Myocyte (in vitro differentiated cells): ENCODE results near the gene FOXK1. TPM values are rescaled to one million over a fixed set of nuclear protein-coding genes. Genes with fewer than 3 reads are reported as not detected.
"Not testable (repeated sequence)": the region's sequence is repeated elsewhere in the genome, so short reads cannot be mapped to it uniquely, and the experiment has no call there.

Experiments used
- DNase-seq: peaks from one replicate; pipeline ENCODE4 v3.0.0-alpha.2; 2012; ENCODE audit warnings: low read depth
- polyA plus RNA-seq: library from polyadenylated mRNA; unstranded; fragments of >200 nt; gene quantifications from one replicate; pipeline ENCODE4 v1.2.1, GENCODE V29; 2012; ENCODE audit warnings: missing spikeins
- total RNA-seq: library from RNA; depleted of rRNA; stranded (reverse); fragments of >200 nt; gene quantifications from 2 replicates; pipeline ENCODE4 v1.2.3, GENCODE V29; 2014

FOXK1 gene
- total RNA-seq, result 20.2 and 25.2 TPM in 2 replicates
- polyA plus RNA-seq, result 12.2 TPM

DNA sequence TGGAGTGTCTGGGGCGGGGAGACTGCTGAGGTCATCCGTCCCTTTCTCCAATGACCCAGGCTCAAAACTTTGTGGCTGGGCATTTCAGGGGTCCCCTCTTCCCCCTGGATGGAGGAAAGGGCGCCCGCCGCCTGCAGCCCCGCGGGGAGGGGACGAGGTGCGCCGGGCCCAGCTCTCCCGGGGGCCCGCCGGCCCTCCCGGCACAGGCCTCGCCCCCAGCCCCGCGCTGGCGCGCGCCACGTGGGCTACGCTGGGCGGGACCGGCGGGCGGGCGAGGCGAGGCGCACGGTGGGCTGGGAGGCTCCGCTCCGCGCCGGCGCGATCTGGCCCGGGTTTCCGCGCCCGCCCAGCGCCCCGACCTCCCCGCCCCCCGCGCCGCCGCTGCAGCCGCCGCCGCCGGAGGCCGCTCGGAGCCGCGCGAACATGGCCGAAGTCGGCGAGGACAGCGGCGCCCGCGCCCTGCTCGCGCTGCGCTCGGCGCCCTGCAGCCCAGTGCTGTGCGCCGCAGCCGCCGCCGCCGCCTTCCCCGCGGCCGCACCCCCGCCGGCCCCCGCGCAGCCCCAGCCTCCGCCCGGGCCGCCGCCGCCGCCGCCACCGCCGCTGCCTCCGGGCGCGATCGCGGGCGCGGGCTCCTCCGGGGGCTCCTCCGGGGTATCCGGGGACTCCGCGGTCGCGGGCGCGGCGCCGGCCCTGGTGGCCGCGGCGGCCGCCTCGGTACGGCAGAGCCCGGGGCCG is at the start of gene FOXK1:
TSS of gene FOXK1 (plus strand) at position 410 of the 735 bp plus-strand sequence. CDS start at position 424, 14 bp downstream.
- DNase-seq, result peak; percentile 81

DNA sequence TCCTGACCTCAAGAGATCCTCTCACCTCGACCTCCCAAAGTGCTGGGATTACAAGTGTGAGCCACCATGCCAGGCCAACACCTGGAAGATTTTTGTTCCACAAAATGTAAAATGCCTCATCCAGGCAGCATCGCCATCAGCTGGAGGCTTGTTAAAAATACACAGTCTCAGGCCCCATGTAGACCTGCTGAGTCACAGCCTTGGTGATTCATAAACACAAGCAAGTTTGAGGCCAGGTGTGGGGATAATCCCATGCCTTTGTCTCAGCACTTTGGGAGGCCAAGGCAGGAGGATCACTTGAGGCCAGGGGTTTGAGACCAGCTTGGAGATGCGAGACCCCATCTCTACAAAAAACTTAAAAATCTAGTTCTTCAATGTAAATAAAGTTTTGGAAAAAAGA is 49.1 kb upstream of the FOXK1 start:
- DNase-seq, result peak; percentile 47

DNA sequence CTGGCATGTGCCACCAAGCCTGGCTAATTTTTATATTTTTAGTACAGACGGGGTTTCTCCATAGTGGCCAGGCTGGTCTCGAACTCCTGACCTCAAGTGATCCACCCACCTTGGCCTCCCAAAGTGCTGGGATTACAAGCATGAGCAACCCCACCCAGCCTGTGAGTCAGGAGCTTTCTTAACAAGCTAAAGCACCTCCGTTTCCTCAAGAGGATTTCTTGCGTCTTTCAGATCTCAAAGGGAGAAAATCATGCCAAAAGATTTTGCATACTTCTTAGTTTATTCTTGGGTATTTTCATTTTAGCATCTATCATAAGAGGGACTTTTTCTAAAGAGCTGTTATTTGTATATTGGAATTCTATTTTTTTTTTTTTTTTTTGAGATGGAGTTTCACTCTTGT is 47.9 kb upstream of the FOXK1 start:
- DNase-seq, result no peak

DNA sequence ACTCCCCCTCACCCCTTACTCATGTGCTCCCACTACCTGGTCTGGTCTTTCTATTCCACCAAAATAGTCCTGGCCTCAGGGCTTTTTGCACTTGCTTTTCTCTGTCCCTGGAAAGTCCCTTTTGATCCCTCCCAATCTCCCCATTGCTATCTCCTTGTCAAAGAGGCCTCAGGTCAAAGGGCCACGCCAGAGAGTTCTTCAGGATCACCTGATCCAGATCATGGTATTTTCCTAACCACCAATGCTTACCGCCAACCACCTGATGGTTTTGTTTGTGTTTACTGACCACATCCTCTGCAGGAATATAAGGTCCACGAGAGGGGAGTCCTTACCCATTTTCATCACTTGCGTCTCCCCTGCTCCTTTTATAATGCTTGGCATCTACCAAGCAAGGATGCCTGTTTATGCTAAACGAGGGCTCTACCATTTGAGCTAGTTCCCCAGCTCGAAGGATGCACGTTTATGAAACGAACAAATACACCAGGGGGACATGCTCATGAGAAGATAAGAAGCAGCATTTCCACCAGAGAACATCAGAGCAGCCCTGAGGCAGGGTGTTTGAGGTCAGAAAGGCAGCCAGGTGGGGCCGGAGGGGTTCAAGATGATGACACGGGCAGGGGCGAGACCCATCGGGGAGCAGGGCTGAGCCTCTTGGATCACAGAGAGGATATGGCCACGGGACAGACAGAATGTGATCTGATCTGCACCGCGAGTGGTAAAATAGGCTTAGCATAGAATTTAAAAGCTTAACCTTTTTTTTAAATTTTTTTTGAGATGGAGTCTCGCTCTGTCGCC is 43.1 kb upstream of the FOXK1 start:
- no peak for DNase-seq

DNA sequence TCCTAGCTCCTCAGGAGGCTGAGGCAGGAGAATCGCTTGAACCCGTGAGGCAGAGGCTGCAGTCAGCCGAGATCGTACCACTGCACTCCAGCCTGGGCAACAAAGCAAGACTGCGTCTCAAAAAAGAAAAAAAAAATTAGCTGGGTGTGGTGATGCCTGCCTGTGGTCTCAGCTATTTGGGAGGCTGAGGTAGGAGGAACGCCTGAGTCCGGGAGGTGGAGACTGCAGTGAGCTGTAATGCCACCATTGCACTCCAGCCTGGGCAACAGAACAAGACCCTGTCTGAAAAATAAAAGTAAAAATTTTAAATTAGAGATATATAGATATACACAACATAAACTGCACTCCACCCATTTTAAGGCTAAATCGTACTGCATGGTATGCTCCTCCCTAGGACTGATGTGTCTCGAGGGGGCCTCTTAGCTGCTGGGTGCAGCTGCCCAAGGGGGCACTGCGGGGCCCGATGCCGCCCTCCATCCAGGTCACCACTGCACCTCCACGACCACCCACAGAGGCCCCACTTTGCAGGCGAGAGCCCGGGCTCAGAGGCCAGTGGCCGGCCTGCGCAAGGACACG is 40.9 kb upstream of the FOXK1 start:
- no peak for DNase-seq

DNA sequence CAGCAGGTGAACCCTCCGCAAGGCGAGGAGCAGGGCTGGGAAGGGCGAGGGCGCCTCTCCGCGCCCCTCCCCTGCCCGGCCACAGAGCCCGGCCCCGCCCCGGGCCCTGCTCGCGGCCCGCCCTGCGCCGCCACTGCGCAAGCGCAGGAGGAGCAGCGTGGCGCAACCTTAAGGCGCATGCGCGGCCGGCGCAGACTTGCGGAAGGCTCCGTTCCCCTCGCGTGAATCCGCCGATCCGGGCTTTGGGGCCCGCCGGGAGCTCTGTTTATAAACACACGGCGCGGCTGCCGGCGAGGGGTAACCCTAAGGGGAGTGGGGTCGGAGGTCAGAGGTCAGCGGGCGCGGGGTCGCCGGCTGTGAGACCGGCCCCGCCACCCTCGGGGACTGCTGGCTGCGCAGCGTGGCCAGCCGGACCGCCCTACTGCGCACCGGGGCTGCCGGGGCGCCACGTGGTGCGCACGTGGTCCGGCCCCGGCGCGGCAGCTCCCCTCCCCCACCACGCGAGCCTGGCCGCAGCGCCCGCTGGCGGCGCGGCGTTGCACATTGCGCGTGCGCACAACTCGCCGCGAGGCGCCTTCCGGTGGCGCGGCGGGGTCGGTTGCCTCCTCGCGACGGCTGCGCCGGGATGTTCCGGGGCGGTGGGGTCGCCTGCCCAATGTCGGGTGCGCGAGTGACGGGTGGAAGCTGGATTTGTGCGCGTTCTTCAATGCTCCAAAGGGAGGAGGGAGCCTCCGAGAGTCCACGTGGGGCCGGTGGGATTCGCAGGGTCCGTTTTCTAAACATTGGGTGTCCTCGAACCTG is 40.2 kb upstream of the FOXK1 start:
- DNase-seq, result peak; percentile 96

DNA sequence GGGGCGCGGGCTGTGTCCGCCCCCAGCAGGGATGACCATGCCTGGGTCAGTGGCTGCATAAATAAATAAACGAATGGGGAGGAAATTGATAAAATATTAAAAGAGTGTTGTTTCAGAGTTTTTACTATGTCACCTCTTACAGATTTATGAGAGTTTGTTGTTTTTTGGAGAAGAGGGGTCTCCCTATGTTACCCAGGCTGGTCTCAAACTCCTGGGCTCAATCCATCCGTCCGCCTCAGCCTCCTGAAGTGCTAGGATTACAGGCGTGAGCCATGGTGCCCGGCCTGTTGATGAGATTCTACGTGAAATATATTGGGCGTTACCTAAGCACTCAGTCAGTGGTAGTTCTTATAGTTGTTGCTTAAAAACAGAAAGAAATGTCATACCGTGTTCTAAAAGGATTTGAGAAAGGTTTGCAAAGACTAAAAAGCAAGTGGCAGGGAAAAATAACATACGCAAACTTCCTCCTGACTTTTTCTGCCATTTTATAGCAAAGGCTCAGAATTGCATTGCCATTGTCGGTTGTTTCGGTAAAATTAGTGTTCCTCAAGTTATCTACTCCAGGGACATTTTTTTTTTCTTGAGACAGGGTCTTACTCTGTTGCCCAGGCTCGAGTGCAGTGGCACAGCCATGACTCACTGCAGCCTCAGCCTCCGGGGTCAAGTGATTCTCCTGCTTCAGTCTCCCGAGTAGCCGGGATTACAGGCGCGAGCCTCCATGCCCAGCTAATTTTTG is 39.5 kb upstream of the FOXK1 start:
- DNase-seq, result no peak

DNA sequence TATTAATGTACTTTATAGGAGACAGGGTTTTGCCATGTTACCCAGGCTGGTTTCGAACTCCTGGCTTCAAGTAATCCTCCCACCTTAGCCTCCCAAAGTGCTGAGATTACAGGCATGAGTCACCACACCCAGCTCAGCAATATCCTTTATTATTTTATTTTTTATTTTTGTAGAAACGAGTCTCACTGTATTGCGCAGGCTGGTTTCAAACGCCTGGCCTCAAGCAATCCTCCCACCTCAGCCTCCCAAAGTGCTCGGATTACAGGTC is 39.0 kb upstream of the FOXK1 start:
- DNase-seq, result not testable (repeated sequence)

DNA sequence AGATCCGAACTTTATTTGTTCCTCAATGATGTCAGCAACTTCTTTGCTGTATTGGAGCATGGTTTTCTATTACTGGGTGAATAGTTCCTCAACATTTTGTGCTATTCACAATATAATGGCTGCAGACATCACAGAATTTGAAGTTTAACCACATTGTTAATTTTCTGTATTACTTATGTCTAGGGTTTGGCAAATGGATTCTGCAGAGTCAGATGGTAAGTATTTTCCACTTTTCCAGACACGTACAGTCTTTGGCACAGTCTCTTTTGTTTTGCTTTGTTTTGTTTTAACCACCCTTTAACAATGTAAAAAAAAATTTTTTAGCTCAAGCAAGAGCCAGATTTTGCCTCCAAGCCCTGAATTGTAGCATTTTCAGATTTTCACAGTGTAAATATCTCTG is 36.8 kb upstream of the FOXK1 start:
- DNase-seq, result no peak

DNA sequence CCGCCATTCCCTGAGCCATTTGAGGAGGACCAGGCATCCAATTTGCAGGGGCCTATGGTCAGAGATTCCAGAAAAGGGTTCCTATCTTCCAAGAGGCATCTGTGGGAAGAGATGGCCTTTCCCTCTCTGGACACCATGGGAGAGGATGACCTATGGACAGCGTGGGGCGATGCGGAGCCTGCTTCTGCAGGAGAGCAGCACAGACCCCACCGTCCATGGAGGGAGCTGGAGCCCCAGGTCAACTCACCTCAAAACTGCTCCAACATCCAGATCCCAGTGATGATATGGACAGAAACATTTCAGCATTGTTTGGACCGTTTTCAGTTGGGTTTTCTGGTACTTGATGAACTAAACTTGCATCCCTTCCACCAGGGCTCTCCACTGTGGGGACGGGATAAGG is 34.0 kb upstream of the FOXK1 start:
- no peak for DNase-seq

DNA sequence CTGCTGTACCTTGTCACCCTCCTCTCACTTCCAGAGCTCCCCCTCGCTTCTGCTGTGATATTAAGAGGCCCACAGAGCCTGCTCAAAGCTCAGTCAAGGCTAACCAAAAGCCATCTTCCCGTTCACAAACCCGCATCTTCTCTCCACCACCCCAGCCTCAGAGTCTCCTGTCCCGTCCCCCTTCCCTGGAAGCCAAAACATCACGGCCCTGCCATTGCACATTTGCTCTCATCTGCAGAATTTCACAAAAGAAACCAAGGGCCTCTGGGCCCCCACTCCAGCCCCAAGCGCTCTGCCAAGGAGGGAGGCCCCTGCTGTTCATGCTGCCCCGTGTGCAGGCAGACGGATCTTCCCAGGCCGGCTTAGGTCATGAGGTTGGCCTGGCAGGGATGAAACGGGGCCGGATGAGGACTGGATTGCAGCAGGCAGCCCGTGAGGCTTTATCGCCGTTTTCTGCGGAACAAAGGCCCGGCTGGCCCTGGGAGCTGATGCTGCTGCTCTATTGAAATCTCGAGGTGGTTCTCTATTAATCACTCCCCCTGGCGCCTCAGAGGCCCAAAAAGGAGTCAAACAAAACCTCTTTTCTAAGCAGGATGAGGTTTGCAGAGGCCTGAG is 31.6 kb upstream of the FOXK1 start:
- DNase-seq, result no peak

DNA sequence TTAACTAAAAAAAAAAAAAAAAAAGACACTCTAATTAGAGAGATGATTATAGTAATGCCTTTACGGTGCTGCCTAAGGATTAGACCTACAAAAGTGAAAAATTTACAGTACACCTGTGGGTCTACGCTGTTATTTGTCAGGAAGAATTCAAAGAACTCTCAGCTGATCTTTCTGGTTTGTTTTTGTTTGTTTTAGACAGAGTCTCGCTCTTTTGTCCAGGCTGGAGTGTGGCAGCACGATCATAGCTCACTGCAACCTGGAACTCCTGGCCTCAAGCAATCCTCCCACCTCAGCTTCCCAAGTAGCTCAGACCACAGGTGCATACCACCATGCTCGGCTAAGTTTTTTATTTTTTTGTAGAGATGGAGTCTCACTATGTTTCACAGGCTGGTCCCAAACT is 28.3 kb upstream of the FOXK1 start:
- no peak for DNase-seq

DNA sequence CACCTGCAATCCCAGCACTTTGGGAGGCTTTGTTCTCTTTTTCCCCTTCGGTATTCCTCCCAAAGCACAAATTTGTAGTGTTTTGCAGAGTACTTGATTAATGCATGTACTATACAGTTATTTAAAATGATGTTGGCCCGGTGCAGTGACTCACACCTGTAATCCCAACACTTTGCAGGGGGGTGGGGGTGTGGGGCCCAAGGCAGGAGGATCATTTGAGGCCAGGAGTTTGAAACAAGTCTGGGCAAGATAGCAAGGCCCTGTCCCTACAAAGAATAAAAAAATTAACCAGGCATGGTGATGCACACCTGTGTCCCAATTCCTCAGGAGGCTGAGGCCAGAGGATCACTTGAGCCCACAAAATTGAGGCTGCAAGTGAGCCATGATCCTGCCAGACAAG is 26.8 kb upstream of the FOXK1 start:
- DNase-seq, result no peak

DNA sequence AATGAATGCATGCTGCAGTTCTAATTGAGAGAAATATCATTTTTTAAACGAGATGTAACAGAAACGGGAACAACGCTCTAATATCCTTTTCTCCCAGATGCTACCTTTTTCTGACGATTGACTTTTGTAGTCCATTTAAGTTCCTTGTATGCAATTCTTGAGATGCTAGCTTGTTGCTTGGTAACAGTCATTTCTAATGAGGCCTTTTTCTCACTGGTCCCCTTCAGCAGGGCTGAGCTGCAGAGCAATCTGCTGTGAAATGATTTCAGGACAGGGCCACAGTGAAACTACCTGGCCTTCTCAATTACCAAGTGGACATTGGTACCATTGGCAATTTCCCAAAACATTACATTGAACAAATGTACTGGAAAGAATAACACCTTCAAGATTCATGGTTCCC is 26.2 kb upstream of the FOXK1 start:
- no peak for DNase-seq

DNA sequence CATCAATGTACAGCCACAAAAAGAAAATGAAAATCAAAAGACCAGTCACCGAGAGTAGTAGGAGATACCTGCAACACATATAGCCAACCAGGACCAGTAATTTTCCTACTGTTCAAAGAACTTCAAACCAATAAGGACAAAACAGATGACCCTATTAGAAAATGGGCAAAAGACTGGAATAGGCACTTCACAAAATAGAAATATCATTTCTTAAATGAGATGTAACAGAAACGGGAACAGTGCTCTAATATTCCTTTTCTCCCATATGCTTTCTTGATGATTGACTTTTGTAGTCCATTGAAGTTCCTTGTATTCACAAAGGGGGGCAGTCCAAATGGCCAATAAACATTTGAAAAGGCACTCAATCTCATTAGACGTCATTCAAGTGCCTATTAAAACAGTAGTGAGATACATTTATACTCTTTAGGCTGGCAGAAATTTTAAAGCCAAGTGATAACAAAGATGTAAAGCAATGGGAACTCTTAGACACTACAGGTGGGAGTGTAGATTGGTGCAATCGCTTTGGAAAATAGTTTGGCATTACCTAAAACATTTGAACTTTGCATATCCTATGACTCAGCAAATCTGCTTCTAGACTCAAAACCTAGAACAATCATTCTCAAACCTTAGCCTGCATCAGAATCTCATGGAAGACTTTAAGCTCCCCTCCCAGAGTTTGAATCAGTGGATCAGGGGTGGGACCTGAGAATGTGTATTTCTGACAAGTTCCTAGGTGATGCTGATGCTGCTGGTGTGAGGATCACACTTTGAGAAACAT is 24.3 kb upstream of the FOXK1 start:
- no peak for DNase-seq

DNA sequence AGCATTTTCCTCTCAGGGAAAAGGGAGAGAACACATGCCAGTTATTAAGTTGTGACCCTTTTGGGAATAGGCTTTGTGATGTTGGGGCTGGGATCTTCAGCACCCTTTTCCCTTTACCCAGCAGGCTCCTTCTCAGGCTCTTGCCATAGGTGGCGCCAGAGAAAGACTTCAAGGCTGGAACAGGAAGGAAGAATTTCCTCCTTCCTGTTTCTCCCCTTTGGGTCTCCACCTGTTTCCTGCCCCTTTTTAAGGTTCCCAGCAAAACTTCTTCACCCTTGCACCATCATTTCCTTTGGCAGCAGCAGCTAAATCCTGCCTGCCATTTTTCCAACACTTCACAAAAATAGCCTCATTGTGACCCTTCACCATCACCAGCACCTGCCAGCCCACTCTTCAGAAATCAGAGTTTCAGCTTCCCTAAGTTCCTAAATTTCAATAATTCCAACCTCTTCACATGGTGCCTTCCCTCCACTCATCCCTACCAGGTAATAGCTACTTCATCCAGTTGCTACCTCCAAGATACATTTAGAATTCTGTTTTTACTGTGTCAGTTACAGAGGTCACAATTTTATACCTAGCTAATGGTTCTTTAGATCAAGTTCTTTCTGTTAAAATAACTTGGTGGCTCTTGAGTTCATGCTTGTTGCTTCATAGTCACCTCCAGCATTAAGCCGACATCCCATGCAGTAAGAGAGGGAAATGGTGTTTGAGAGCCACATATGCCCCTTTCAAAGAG is 22.4 kb upstream of the FOXK1 start:
- DNase-seq, result no peak

DNA sequence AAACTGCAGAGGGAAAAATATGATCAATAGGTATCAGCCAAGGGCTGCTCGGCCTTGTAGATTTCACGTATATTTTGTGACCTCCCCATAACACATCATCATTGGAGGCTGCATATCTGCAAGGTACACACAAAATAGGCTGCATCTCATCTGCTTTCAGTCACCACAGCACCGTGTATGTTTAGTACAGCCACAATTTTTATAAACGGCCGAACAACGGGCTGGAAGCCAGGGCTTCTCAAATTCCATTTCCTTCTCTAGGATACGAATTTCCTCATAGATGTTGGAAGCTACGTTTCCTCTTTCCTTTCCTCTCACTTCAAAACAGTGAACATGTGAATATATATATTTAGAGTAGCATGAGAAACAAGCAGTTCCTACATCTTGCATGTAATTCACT is 20.2 kb upstream of the FOXK1 start:
- no peak for DNase-seq

DNA sequence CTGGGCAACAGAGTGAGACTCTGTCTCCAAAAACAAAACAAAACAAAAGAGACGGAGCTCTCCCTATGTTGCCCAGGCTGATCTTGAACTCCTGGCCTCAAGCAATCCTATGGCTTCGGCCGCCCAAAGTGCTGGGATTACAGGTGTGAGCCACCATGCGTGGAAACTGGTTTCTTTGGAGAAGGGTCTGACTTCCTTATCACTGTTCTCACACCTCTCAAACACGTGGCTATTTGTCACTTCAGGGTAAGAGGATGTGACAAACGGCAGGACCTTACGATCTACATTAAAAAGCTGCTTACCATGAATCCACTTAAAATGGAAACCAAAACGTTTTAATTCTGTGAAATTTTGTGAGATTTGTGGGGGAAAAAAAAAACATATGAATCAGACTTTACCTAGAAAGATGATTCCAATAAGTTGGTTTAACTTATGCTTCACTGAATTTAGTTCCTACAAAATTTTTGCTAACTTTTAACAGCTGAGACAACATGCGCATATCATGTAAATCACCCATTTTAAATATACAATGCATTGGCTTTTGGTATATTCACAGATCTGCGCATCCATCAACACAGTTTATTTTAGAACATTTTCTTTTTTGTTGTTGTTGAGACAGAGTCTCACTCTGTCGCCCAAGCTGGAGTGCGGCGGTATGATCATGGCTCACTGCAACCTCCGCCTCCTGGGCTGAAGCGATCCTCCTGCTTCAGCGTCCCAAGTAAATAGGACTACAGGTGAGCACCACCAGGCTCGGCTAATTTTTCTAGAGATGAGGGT is 18.7 kb upstream of the FOXK1 start:
- no peak for DNase-seq
